ENCODE results near the gene UCP3. TPM values are rescaled to one million over a fixed set of nuclear protein-coding genes. Genes with fewer than 3 reads are reported as not detected.

Gene UCP3
- total and polyA plus RNA-seq, 2 of the 8 experiments (the other 6 are each of a cell fraction or from before 2014, with no cell fraction given) = 0.85 to 1.3 TPM

DNA sequence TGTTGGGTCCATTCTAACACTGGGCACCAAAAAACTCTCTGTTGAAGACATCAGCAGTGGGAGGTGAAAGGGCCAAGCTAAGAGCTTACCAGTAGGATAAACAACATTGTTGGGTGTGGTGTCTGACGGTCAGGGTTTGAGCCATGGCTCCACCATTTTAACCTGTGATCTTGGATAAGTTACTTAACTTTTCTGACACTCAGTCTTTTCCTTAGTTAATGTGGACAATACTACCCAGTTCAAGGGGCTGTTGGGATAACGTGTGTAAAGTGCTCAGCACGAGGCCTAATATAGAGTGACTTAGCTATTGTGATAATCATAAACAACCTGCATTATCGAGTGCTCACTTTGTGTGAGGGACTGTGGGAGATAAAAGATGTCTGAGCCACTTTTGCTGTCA is 6.1 kb downstream of the UCP3 start:
- CTCF ChIA-PET (ENCODE audit: partially characterized antibody) = interaction anchor here (1.5 to 1.6 kb wide), 2 partner anchors 10 to 12 kb away, joined by 3 to 4 read pairs; no protein-coding TSS in a partner anchor
- H2AK5ac ChIP-seq (ENCODE audit: low read depth, low read length) = no peak overlapping the region
- no peak overlapping the region for H4K91ac ChIP-seq (replicated peaks; ENCODE audit: insufficient read length, low read length)
- no peak overlapping the region for H3K9ac ChIP-seq (replicated peaks in 1 of 4; ENCODE audit: extremely low read depth in 1 of 4, low read depth in 3 of 4, low read length in 3 of 4)
- no peak overlapping the region for H3K14ac ChIP-seq (ENCODE audit: insufficient read length)
- H2BK15ac ChIP-seq (ENCODE audit: low read length) = no peak overlapping the region
- no peak overlapping the region for H4K8ac ChIP-seq (ENCODE audit: extremely low read depth, insufficient read depth, low read length)
- no peaks in the 10 kb centered on the region for H3K79me1 ChIP-seq (ENCODE audit: low read depth, low read length)
- 89% methylated on average over 4 of the region's 4 CpGs; no CpG with 5 or more reads in 1 of the 2 experiments for WGBS, 2 experiments (ENCODE audit: extremely low coverage in 1 of 2, insufficient coverage in 1 of 2, insufficient read length in 1 of 2, insufficient replicate concordance in 2 of 2, low coverage in 1 of 2, low lambda C conversion rate in 2 of 2, missing lambda C conversion rate in 1 of 2)
- no peaks in the 10 kb centered on the region for H3K79me2 ChIP-seq (ENCODE audit: control insufficient read depth in 1 of 2, insufficient read depth in 2 of 2, low read length in 2 of 2)
- H3K4me2 ChIP-seq (ENCODE audit: insufficient read depth in 1 of 2, low read depth in 2 of 2, low read length in 2 of 2) = no peak overlapping the region
- H2BK20ac ChIP-seq (ENCODE audit: low read length) = no peak overlapping the region
- no peak overlapping the region for H2BK5ac ChIP-seq (ENCODE audit: low read depth, low read length)
- POLR2A ChIA-PET (ENCODE audit: partially characterized antibody) = interaction anchor here (1.3 kb wide), 1 partner anchor 32 kb away, joined by 3 read pairs; no protein-coding TSS in a partner anchor
- H3K23ac ChIP-seq (ENCODE audit: insufficient read length) = no peak overlapping the region
- H3K18ac ChIP-seq (ENCODE audit: extremely low read depth, low read length) = no peak overlapping the region
- DNase-seq (ENCODE audit: low read depth in 1 of 2, low spot score in 2 of 2) (no peak), FAIRE-seq (no peak)
- no peak overlapping the region for H4K5ac ChIP-seq (ENCODE audit: insufficient read length, low read depth, low read length)
- no peaks in the 10 kb centered on the region for H3K9me3 ChIP-seq (ENCODE audit: insufficient read depth in 2 of 2, low read depth in 1 of 2, low read length in 1 of 2)
- no peaks in the 10 kb centered on the region for H4K20me1 ChIP-seq (replicated peaks in 1 of 2; ENCODE audit: control insufficient read depth in 1 of 2, insufficient read depth in 2 of 2, low read length in 2 of 2)
- H3K27me3 ChIP-seq (replicated peaks in 1 of 4; ENCODE audit: control insufficient read depth in 3 of 4, extremely low read depth in 1 of 4, insufficient read depth in 3 of 4, low read length in 3 of 4) = no peaks in the 10 kb centered on the region
- H3K23me2 ChIP-seq (ENCODE audit: low read depth, low read length) = no peaks in the 10 kb centered on the region
- no peak overlapping the region for H2BK120ac ChIP-seq (replicated peaks; ENCODE audit: low read depth, low read length)
- no peak overlapping the region for H3K56ac ChIP-seq (replicated peaks; ENCODE audit: insufficient read length, low read depth, low read length)
- H3K4ac ChIP-seq (replicated peaks; ENCODE audit: insufficient read length, low read depth, low read length) = no peak overlapping the region
- H3K36me3 ChIP-seq (ENCODE audit: control insufficient read depth in 2 of 4, insufficient read depth in 4 of 4, low read length in 3 of 4) = no peaks in the 10 kb centered on the region; a peak in 2 of 8 replicates
- H3K4me3 ChIP-seq (ENCODE audit: extremely low read depth in 1 of 4, insufficient read depth in 2 of 4, low read depth in 3 of 4, low read length in 4 of 4) = no peak overlapping the region
- no peaks in the 10 kb centered on the region; a peak in 1 of 7 replicates for H3K4me1 ChIP-seq (replicated peaks in 1 of 4; ENCODE audit: control insufficient read depth in 3 of 4, insufficient read depth in 4 of 4, low read length in 3 of 4)
- TF ChIP-seq, protein P1, sequence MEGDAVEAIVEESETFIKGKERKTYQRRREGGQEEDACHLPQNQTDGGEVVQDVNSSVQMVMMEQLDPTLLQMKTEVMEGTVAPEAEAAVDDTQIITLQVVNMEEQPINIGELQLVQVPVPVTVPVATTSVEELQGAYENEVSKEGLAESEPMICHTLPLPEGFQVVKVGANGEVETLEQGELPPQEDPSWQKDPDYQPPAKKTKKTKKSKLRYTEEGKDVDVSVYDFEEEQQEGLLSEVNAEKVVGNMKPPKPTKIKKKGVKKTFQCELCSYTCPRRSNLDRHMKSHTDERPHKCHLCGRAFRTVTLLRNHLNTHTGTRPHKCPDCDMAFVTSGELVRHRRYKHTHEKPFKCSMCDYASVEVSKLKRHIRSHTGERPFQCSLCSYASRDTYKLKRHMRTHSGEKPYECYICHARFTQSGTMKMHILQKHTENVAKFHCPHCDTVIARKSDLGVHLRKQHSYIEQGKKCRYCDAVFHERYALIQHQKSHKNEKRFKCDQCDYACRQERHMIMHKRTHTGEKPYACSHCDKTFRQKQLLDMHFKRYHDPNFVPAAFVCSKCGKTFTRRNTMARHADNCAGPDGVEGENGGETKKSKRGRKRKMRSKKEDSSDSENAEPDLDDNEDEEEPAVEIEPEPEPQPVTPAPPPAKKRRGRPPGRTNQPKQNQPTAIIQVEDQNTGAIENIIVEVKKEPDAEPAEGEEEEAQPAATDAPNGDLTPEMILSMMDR (IDR thresholded peaks at IDR 0.05; ENCODE audit: control extremely low read depth in 1 of 3, insufficient read depth in 1 of 3, low read depth in 1 of 3, low read length in 3 of 3) = no peak
- TF ChIP-seq HDAC6 (IDR thresholded peaks at IDR 0.05; ENCODE audit: low read depth, low read length) = no peak
- no peak for TF ChIP-seq SRF (IDR thresholded peaks at IDR 0.05; ENCODE audit: low read depth, low read length)
- no peak for TF ChIP-seq GABPA (IDR thresholded peaks at IDR 0.05; ENCODE audit: borderline replicate concordance, insufficient read depth, low read length)
- TF ChIP-seq, protein P2, sequence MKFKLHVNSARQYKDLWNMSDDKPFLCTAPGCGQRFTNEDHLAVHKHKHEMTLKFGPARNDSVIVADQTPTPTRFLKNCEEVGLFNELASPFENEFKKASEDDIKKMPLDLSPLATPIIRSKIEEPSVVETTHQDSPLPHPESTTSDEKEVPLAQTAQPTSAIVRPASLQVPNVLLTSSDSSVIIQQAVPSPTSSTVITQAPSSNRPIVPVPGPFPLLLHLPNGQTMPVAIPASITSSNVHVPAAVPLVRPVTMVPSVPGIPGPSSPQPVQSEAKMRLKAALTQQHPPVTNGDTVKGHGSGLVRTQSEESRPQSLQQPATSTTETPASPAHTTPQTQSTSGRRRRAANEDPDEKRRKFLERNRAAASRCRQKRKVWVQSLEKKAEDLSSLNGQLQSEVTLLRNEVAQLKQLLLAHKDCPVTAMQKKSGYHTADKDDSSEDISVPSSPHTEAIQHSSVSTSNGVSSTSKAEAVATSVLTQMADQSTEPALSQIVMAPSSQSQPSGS (IDR thresholded peaks at IDR 0.05; ENCODE audit: low read length) = no peak
- no peak overlapping the region for H2AFZ ChIP-seq (ENCODE audit: low read length)
- no peak overlapping the region for H2BK12ac ChIP-seq (ENCODE audit: low read depth, low read length)
- no peak overlapping the region for H3K27ac ChIP-seq (ENCODE audit: low read depth, low read length)

Measured in H1 (cell line).